ENCODE measurements around the gene NT5E. TPM values are rescaled to one million over a fixed set of nuclear protein-coding genes. Genes with fewer than 3 reads are reported as not detected.
"Not testable (repeated sequence)": the region's sequence is repeated elsewhere in the genome, so short reads cannot be mapped to it uniquely, and the experiment has no call there.

NT5E gene
- total RNA-seq, 2 experiments from 2014 or later: 12.9 to 14.2 TPM

DNA sequence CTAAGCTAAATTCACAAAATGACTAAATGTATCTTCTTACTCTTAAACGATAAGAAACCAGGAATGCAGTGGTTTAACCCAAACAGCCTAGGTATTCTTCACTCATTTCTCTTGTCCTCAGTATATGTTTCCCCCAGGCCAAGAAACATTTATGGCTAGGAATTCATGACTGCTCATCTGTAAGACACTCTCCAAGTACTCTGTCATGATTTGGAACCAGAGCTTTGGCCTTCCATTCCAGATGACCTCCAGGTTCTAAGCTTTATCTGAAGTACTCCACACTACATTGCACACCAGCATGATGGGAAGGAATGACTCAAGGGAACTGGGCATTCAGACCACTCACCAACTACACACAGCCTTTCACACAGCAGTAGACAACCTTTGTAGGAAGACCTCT lies 29.3 kb downstream of the NT5E start:
- ChIA-PET POLR2A (no interaction called here), CTCF (interaction anchor here (1.5 kb wide), 1 partner anchor 9 kb away, joined by 4 read pairs; no protein-coding TSS in a partner anchor)

GRCh38 chr6:85482206-85482904 lies 32.5 kb downstream of the NT5E start:
- POLR2A ChIA-PET: no interaction called here
- CTCF ChIA-PET: interaction anchor here (0.7 to 3.4 kb wide), 16 partner anchors 9 to 128 kb away, joined by 3 to 41 read pairs (median 5); partner anchors contain the start of gene NT5E

DNA sequence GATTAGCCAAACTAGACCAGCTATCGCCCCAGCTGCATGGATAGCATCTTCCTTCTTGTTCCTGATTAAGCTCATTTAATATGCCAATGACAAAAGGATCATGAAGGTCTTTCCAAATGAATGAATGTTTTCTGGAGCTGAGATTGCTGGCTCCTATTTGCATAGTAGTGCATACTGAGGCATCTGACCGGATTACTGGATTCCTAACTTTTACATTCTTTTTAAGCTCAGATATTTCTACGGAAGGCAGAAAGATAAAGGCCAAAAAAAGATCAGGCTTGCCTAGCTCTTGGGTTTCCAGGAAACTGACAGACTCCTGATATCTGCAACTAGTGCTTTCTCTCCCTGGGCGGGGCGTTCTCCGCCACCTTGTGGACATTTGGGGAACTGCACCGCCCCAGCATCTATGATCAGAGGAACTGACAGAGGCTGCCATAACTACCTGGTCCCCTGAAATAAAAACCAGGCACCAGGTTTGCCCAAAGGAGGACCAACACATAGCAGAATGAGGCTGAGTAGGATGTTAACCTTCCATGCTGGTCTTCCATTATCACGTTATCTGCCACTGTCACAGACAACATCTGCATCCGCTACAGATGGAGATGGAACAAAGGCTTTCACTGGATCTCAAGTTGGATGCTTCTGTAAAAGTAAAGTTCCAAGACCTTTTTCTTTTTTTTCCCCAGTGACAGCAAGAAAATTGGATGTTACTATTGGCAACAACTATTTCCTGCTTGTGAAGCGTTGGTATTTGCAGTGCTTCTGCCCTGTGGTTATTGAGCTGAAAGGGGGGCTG lies 33.2 kb downstream of the NT5E start:
- POLR2A ChIA-PET: no interaction called here

DNA sequence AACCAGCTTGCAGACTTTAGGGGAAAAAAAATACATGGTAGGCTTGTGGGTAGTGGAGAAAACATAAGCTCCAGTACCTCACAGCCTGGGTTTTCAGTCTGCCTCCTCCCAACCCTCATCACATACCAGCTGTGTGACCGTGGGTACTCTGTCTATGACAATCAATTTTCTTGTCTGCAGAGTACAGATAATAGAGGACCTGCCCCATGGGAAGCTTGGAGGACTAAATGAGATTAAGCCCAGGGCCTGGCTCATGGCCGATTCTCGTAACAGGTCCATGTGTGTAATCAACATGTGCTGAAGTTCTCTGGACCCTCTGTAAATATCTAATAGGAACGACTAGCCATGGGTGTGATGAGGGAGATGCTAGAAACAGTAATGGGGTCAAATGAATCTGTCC lies 34.0 kb downstream of the NT5E start:
- ChIA-PET POLR2A (no interaction called here), CTCF (interaction anchor here (0.7 to 3.4 kb wide), 9 partner anchors 9 to 134 kb away, joined by 3 to 41 read pairs (median 5); partner anchors contain the start of gene NT5E)

More for the DNA sequence above, 33.2 kb downstream of the NT5E start:
- CTCF ChIA-PET: interaction anchor here (0.7 to 3.4 kb wide), 19 partner anchors 9 to 133 kb away, joined by 3 to 41 read pairs (median 5); partner anchors contain the start of gene NT5E

GRCh38 chr6:85484948-85485347 lies 35.1 kb downstream of the NT5E start:
- ChIA-PET CTCF (interaction anchor here (1.7 to 3.4 kb wide), 2 partner anchors 112 to 131 kb away, joined by 4 to 41 read pairs; no protein-coding TSS in a partner anchor), POLR2A (no interaction called here)

GRCh38 chr6:85490516-85491248 lies 40.8 kb downstream of the NT5E start:
- CTCF ChIA-PET: no interaction called here
- POLR2A ChIA-PET: interaction anchor here (1.1 kb wide), 1 partner anchor 15 kb away, joined by 4 read pairs; no protein-coding TSS in a partner anchor

GRCh38 chr6:85493389-85493788 lies 43.5 kb downstream of the NT5E start:
- CTCF ChIA-PET: interaction anchor here (1.5 to 3.7 kb wide), 2 partner anchors 10 to 139 kb away, joined by 11 to 15 read pairs; no protein-coding TSS in a partner anchor
- POLR2A ChIA-PET: no interaction called here

- ChIA-PET POLR2A (no interaction called here), CTCF (interaction anchor here (1.2 to 3.7 kb wide), 2 partner anchors 11 to 45 kb away, joined by 3 to 15 read pairs; partner anchors contain the start of gene NT5E)
Measured at GRCh38 chr6:85494547-85495536, 45.0 kb downstream of the NT5E start.

GRCh38 chr6:85496009-85496579 lies 46.2 kb downstream of the NT5E start:
- ChIA-PET POLR2A (interaction anchor here (0.6 kb wide), 1 partner anchor 176 kb away, joined by 3 read pairs; no protein-coding TSS in a partner anchor), CTCF (interaction anchor here (1.6 to 3.7 kb wide), 2 partner anchors 13 to 141 kb away, joined by 4 to 15 read pairs; no protein-coding TSS in a partner anchor)

DNA sequence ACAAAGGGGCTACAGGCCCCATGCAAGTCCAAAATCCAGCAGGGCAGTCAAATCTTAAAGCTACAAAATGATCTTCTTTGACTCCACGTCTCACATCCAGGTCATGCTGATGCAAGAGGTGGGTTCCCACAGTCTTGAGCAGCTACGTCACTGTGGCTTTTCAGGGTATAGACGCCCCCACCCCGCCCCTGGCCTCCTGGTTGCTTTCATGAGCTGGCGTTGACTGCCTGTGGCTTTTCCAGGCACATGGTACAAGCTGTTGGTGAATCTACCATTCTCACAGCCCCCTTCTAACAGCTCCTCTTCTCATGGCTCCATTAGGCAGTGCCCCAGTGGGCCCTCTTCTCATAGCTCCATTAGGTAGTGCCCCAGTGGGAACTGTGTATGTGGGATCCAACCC lies 47.0 kb downstream of the NT5E start:
- ChIA-PET POLR2A (interaction anchor here (0.6 kb wide), 1 partner anchor 175 kb away, joined by 3 read pairs; no protein-coding TSS in a partner anchor), CTCF (interaction anchor here (0.8 to 3.7 kb wide), 3 partner anchors 13 to 142 kb away, joined by 4 to 15 read pairs (median 4); no protein-coding TSS in a partner anchor)

DNA sequence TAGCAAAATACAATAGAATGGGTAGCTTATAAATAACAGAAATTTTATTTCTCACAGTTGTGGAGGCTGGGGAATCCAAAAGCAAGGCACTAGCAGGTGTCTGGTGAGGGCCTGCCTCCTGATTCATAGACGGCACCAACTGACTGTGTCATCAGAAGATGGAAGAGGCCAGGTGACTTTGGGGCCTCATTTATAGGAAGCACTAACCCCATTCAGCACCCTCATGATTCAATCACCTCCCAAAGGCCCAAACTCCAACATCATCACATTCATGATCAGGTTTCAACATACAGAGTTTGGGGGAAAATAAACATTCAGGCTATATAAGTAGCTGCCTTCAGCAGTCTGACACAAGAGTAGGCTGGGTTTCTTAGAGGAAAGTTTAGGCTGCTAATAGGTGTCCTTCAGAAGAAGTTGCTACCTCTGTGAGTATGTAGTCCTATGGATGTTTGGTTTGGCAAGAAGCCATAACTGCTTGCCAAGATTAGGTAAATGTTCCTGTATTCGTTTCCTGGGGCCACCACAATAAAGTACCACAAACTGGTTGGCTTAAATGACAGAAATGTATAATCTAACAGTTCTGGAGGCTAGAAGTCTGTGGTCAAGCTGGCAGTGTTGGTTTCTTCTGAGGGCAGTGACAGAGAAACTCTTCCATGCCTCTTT lies 48.8 kb downstream of the NT5E start:
- CTCF ChIA-PET: no interaction called here
- POLR2A ChIA-PET: no interaction called here

- POLR2A ChIA-PET: interaction anchor here (0.9 to 1.2 kb wide), 2 partner anchors 45 to 137 kb away, joined by 3 read pairs; no protein-coding TSS in a partner anchor
Measured at GRCh38 chr6:85506441-85507093, 56.7 kb downstream of the NT5E start.

GRCh38 chr6:85516168-85516567 lies 66.3 kb downstream of the NT5E start:
- POLR2A ChIA-PET: no interaction called here
- CTCF ChIA-PET: no interaction called here

More at GRCh38 chr6:85506441-85507093, 56.7 kb downstream of the NT5E start:
- CTCF ChIA-PET: interaction anchor here (0.7 kb wide), 1 partner anchor 51 kb away, joined by 4 read pairs; no protein-coding TSS in a partner anchor

DNA sequence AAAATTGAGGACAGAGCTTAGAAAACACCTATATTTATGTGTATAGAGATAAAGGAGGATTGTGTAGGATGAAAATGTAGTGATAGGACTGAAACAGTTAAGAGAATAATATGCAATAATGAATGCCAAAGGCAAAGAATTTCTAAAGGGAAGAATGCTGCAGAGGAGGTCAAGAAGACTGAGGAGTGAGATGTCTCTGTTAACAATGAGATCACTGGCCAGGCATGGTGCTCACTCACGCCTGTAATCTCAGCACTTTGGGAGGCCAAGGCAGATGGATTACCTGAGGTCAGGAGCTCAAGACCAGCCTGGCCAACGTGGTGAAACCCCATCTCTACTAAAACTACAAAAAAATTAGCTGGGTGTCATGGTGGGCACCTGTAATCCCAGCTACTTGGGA lies 74.4 kb downstream of the NT5E start:
- CTCF ChIA-PET, POLR2A ChIA-PET: not testable (repeated sequence)

- CTCF ChIA-PET: no interaction called here
- POLR2A ChIA-PET: interaction anchor here (1.0 kb wide), 1 partner anchor 57 kb away, joined by 3 read pairs; the partner anchor contains the start of gene SNX14
Measured at GRCh38 chr6:85537055-85537494, 87.2 kb downstream of the NT5E start.

DNA sequence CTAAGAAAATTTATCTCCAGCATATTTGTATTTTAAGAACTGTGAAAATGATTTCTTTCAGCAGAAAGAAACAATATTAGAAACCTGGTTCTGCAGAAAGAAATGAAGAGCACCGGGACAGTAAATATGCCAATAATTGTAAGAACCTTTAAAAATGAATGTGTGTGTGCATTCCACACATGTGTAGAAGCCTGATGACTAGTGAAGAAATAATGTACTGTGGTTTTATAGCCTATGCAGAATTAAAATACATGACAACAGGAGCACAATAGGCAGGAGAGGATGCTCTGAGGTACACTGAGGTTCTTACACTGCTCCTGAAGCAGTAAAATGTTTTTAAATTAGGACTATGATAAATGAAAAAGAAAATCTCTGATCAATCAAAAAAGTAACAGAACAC lies 94.9 kb downstream of the NT5E start:
- POLR2A ChIA-PET: no interaction called here
- CTCF ChIA-PET: no interaction called here
